Smooth muscle cell (in vitro differentiated cells): Measurements from ENCODE around the gene YRDC. TPM values are rescaled to one million over a fixed set of nuclear protein-coding genes. Genes with fewer than 3 reads are reported as not detected.

Experiments
- DNase-seq: peaks from one replicate; lab custom pipeline; 2025; ENCODE audit not compliant: unreplicated experiment; lab: John Stamatoyannopoulos, UW
- H2AFZ ChIP-seq: fragments of 200-600 bp; sonication (generic); 2 replicates; pipeline ENCODE4 v1.6.0; 2016; ENCODE audit warnings: antibody characterized with exemption, low read depth, mild to moderate bottlenecking
- H3F3A ChIP-seq: fragments of 200-600 bp; sonication (generic); 2 replicates; pipeline ENCODE4 v1.6.0; 2017; ENCODE audit warnings: antibody characterized with exemption, low read depth
- H3K27ac ChIP-seq: fragments of 200-600 bp; sonication (generic); 2 replicates; pipeline ENCODE4 v1.5.1; 2016; ENCODE audit warnings: low read depth, mild to moderate bottlenecking
- H3K27me3 ChIP-seq: fragments of 200-600 bp; sonication (generic); 2 replicates; pipeline ENCODE4 v1.6.1; 2016; ENCODE audit warnings: low read depth, mild to moderate bottlenecking
- H3K36me3 ChIP-seq: fragments of 200-600 bp; sonication (generic); 2 replicates; pipeline ENCODE4 v1.5.1; 2016; ENCODE audit warnings: low read depth
- H3K4me1 ChIP-seq: fragments of 200-600 bp; sonication (generic); 2 replicates; pipeline ENCODE4 v1.5.1; 2016; ENCODE audit warnings: low read depth
- H3K4me2 ChIP-seq: fragments of 200-600 bp; sonication (generic); 2 replicates; pipeline ENCODE4 v1.6.0; 2016; ENCODE audit warnings: mild to moderate bottlenecking
- H3K4me3 ChIP-seq: fragments of 200-600 bp; sonication (generic); 2 replicates; pipeline ENCODE4 v1.5.1; 2016; ENCODE audit warnings: mild to moderate bottlenecking
- H3K79me2 ChIP-seq: fragments of 200-600 bp; sonication (generic); 2 replicates; pipeline ENCODE4 v1.6.0; 2016; ENCODE audit warnings: low read depth, mild to moderate bottlenecking
- H3K9ac ChIP-seq: fragments of 200-600 bp; sonication (generic); 2 replicates; pipeline ENCODE4 v1.6.0; 2016; ENCODE audit warnings: low read depth
- H3K9me3 ChIP-seq: fragments of 200-600 bp; sonication (generic); replicated peaks from 2 replicates; pipeline ENCODE4 v1.5.1; 2016; ENCODE audit warnings: low read depth
- H4K20me1 ChIP-seq: fragments of 200-600 bp; sonication (generic); 2 replicates; pipeline ENCODE4 v1.6.0; 2016; ENCODE audit warnings: low read depth
- CTCF ChIP-seq: fragments of 200-600 bp; sonication (generic); IDR thresholded peaks from 2 replicates; pipeline ENCODE4 v1.5.1; 2017; ENCODE audit warnings: borderline replicate concordance, mild to moderate bottlenecking, antibody characterized with exemption; ENCODE audit not compliant: insufficient read depth, poor library complexity, severe bottlenecking
- WGBS: methylation state at CpG from one replicate; pipeline ENCODE4 v1.1.7; 2016; ENCODE audit warnings: low lambda C conversion rate; 5-methylcytosine and 5-hydroxymethylcytosine counted together
- polyA plus RNA-seq: library from polyadenylated mRNA; unstranded; fragments of >200 nt; fragmentation: Nextera tagmentation; extraction: Ambion mirVana; gene quantifications from 2 replicates; pipeline ENCODE4 v1.2.1, GENCODE V29; 2016
- total RNA-seq: library from RNA; depleted of rRNA; stranded (reverse); fragments of >200 nt; gene quantifications from 2 replicates; pipeline ENCODE4 v1.2.3, GENCODE V29; 2014

YRDC gene
- total and polyA plus RNA-seq, 2 experiments from 2014 or later: 29.6 to 46.0 TPM

- no peak for TF ChIP-seq CTCF
- Histone ChIP-seq H4K20me1 (no peaks in the 10 kb centered on the region), H3K27me3 (no peaks in the 10 kb centered on the region), H3K9ac (no peak overlapping the region), H3K4me1 (no peaks in the 10 kb centered on the region), H3K27ac (no peak overlapping the region), H3K4me3 (no peak overlapping the region), H2AFZ (no peak overlapping the region), H3K4me2 (no peak overlapping the region), H3K36me3 (peaks cover 7% of the 10 kb centered on the region), H3F3A (no peaks in the 10 kb centered on the region), H3K79me2 (no peaks in the 10 kb centered on the region), H3K9me3 (no peaks in the 10 kb centered on the region)
- WGBS: 90% methylated on average over 9 of the region's 9 CpGs
- DNase-seq: no peak
These were observed 15.2 kb upstream of the YRDC start for GRCh38 chr1:37822906-37823815.

- H3K4me1 ChIP-seq: no peaks in the 10 kb centered on the region
- DNase-seq: no peak
- H3F3A ChIP-seq: no peaks in the 10 kb centered on the region
- H2AFZ ChIP-seq: no peak overlapping the region
- peaks cover 7% of the 10 kb centered on the region for H3K36me3 ChIP-seq
- H3K27me3 ChIP-seq: no peaks in the 10 kb centered on the region
- H3K4me3 ChIP-seq: no peak overlapping the region
- no peak overlapping the region for H3K27ac ChIP-seq
- no peaks in the 10 kb centered on the region for H3K79me2 ChIP-seq
- no peak overlapping the region for H3K9ac ChIP-seq
- H3K9me3 ChIP-seq: no peaks in the 10 kb centered on the region
- 98% methylated on average over 2 of the region's 2 CpGs for WGBS
- no peaks in the 10 kb centered on the region for H4K20me1 ChIP-seq
- no peak for TF ChIP-seq CTCF
- no peak overlapping the region for H3K4me2 ChIP-seq
These were observed 13.5 kb upstream of the YRDC start for GRCh38 chr1:37821481-37821880.

- H3K79me2 ChIP-seq: no peaks in the 10 kb centered on the region
- WGBS: 49% methylated on average over 2 of the region's 2 CpGs
- H3K27ac ChIP-seq: no peak overlapping the region
- no peak overlapping the region for H2AFZ ChIP-seq
- no peaks in the 10 kb centered on the region for H3K27me3 ChIP-seq
- no peaks in the 10 kb centered on the region for H3F3A ChIP-seq
- peaks cover 6% of the 10 kb centered on the region for H4K20me1 ChIP-seq
- no peak for DNase-seq
- no peaks in the 10 kb centered on the region for H3K4me1 ChIP-seq
- no peak overlapping the region for H3K4me2 ChIP-seq
- H3K9me3 ChIP-seq: no peaks in the 10 kb centered on the region
- no peak overlapping the region for H3K4me3 ChIP-seq
- no peak overlapping the region for H3K9ac ChIP-seq
- TF ChIP-seq CTCF: no peak
- peaks cover 11% of the 10 kb centered on the region for H3K36me3 ChIP-seq
These were observed 9.5 kb upstream of the YRDC start for GRCh38 chr1:37817481-37817880.
